Measurements from ENCODE around the gene DBNDD1.

DNA sequence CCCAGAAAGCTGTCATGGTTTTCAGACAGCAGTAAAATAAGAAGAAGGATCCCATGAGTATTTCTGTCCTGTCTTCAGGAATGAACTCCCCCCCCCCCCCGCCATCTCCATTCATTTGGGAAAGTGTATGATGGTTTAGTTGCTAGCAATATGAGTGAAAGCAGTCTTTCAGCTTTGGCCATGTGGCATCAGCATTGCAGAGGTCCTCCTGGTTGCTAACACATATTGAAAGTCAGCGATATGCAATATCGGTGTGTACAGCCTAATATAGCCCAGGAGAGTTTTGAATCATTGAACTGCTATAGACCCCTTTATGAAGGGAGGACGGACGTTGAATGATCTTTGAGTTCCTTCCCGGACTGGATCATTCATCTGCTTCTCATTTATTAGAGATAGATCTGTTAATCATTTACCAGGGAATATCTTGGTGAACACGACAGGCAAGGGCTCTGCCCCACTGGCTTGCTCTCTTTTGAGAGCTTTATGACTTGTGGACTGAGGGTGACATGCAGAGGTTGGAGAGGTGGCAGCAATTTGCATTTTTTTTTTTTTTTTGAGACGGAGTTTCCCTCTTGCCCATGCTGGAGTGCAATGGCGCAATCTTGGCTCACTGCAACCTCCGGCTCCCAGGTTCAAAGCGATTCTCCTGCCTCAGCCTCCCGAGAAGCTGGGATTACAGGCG, 45.5 kb downstream of the DBNDD1 start:
- TF ChIP-seq, protein P1, sequence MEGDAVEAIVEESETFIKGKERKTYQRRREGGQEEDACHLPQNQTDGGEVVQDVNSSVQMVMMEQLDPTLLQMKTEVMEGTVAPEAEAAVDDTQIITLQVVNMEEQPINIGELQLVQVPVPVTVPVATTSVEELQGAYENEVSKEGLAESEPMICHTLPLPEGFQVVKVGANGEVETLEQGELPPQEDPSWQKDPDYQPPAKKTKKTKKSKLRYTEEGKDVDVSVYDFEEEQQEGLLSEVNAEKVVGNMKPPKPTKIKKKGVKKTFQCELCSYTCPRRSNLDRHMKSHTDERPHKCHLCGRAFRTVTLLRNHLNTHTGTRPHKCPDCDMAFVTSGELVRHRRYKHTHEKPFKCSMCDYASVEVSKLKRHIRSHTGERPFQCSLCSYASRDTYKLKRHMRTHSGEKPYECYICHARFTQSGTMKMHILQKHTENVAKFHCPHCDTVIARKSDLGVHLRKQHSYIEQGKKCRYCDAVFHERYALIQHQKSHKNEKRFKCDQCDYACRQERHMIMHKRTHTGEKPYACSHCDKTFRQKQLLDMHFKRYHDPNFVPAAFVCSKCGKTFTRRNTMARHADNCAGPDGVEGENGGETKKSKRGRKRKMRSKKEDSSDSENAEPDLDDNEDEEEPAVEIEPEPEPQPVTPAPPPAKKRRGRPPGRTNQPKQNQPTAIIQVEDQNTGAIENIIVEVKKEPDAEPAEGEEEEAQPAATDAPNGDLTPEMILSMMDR (IDR thresholded peaks at IDR 0.05): no peak
- TF ChIP-seq POLR2A (IDR thresholded peaks at IDR 0.05): no peak

Data from thyroid gland (tissue), 4 donors.